HepG2 (cell line): Measurements from ENCODE around the gene SMTN. TPM values are rescaled to one million over a fixed set of nuclear protein-coding genes. Genes with fewer than 3 reads are reported as not detected.
A peak's percentile ranks its signal among the peaks of the same experiment; 100 is the strongest.

Source experiments
- ADNP ChIP-seq: sonication (generic); formaldehyde crosslinking; IDR thresholded peaks from 2 replicates; pipeline ENCODE4 v1.4.0; 2020; ENCODE audit warnings: missing genetic modification reagents
- BCL6 ChIP-seq: IDR thresholded peaks from 2 replicates; pipeline ENCODE4 v1.6.1; 2016; ENCODE audit warnings: missing genetic modification reagents, missing compliant biosample characterization
- ELF4 ChIP-seq: sonication (generic); formaldehyde crosslinking; IDR thresholded peaks from 2 replicates; pipeline ENCODE4 v1.5.0; 2020; ENCODE audit warnings: missing genetic modification reagents, mild to moderate bottlenecking, moderate library complexity, borderline replicate concordance
- ETS1 ChIP-seq: sonication (generic); formaldehyde crosslinking; IDR thresholded peaks from 2 replicates; pipeline ENCODE4 v1.4.0; 2020; ENCODE audit warnings: missing genetic modification reagents
- GABPA ChIP-seq, 2 experiments: IDR thresholded peaks; 2 replicates each; pipeline ENCODE4 v1.6.1; 2011 to 2016; ENCODE audit warnings: low read depth in 2 of 2, low read length in 1 of 2, missing biosample characterization in 1 of 2, missing genetic modification characterization in 1 of 2
- GABPB1 ChIP-seq: IDR thresholded peaks from 2 replicates; pipeline ENCODE4 v1.6.1; 2016; ENCODE audit warnings: mild to moderate bottlenecking, missing genetic modification reagents, moderate library complexity, missing compliant biosample characterization
- KDM5B ChIP-seq: sonication (generic); formaldehyde crosslinking; IDR thresholded peaks from 2 replicates; pipeline ENCODE4 v1.4.0; 2020; ENCODE audit warnings: missing genetic modification reagents, mild to moderate bottlenecking, borderline replicate concordance
- MAFF ChIP-seq: IDR thresholded peaks from 2 replicates; pipeline ENCODE4 v1.6.1; 2011; ENCODE audit warnings: low read depth, low read length, improper control_type of control experiment
- MAX ChIP-seq: IDR thresholded peaks from 2 replicates; pipeline ENCODE4 v1.6.1; 2012; ENCODE audit warnings: inconsistent platforms
- MEF2D ChIP-seq: sonication (generic); formaldehyde crosslinking; IDR thresholded peaks from 2 replicates; pipeline ENCODE4 v1.5.1; 2020; ENCODE audit warnings: mild to moderate bottlenecking, missing genetic modification reagents
- NR2F6 ChIP-seq, 2 experiments: IDR thresholded peaks; 2 replicates each; pipeline ENCODE4 v1.6.1; 2016; ENCODE audit warnings: antibody characterized with exemption in 1 of 2, mild to moderate bottlenecking in 1 of 2
- PHF21A ChIP-seq: sonication (generic); formaldehyde crosslinking; IDR thresholded peaks from 2 replicates; pipeline ENCODE4 v1.5.0; 2020; ENCODE audit warnings: mild to moderate bottlenecking, missing genetic modification reagents
- RCOR2 ChIP-seq: IDR thresholded peaks from 2 replicates; pipeline ENCODE4 v1.6.1; 2016; ENCODE audit warnings: missing biosample characterization, missing genetic modification reagents
- SNAPC2 ChIP-seq: sonication (generic); formaldehyde crosslinking; IDR thresholded peaks from 2 replicates; pipeline ENCODE4 v1.8.1; 2022; ENCODE audit warnings: mild to moderate bottlenecking, missing genetic modification reagents
- SOX13 ChIP-seq, 3 experiments: fragments of 450-650 bp in 1 of 3; sonication (generic) in 1 of 3; formaldehyde crosslinking in 1 of 3; IDR thresholded peaks in 2 of 3; conservative IDR thresholded peaks in 1 of 3; 2 replicates each; pipeline versions ENCODE4 v1.5.0 to v1.6.1; 2016 to 2020; ENCODE audit warnings: antibody characterized with exemption in 1 of 3, mild to moderate bottlenecking in 1 of 3, missing compliant biosample characterization in 1 of 3, missing genetic modification reagents in 1 of 3, moderate library complexity in 1 of 3
- TAF1 ChIP-seq: sonication (generic); formaldehyde crosslinking; IDR thresholded peaks from 2 replicates; pipeline ENCODE4 v1.4.0; 2020; ENCODE audit warnings: missing genetic modification reagents
- TARDBP ChIP-seq: sonication (generic); formaldehyde crosslinking; IDR thresholded peaks from 2 replicates; pipeline ENCODE4 v1.8.0; 2022; ENCODE audit warnings: mild to moderate bottlenecking, missing genetic modification reagents
- TEAD3 ChIP-seq: optimal IDR thresholded peaks from 2 replicates; pipeline ENCODE3; 2016; ENCODE audit warnings: borderline replicate concordance
- TFDP1 ChIP-seq: IDR thresholded peaks from 2 replicates; pipeline ENCODE4 v1.6.1; 2016; ENCODE audit warnings: missing compliant biosample characterization, missing genetic modification reagents, borderline replicate concordance
- ZBTB44 ChIP-seq: sonication (generic); formaldehyde crosslinking; IDR thresholded peaks from 2 replicates; pipeline ENCODE4 v1.4.0; 2020; ENCODE audit warnings: missing genetic modification reagents
- ZNF335 ChIP-seq: sonication (generic); formaldehyde crosslinking; IDR thresholded peaks from 2 replicates; pipeline ENCODE4 v1.4.0; 2020; ENCODE audit warnings: missing genetic modification reagents
- ZNF354B ChIP-seq: sonication (generic); formaldehyde crosslinking; IDR thresholded peaks from 2 replicates; pipeline ENCODE4 v1.8.0; 2022; ENCODE audit warnings: mild to moderate bottlenecking, missing genetic modification reagents
- ZNF713 ChIP-seq: sonication (generic); formaldehyde crosslinking; IDR thresholded peaks from 2 replicates; pipeline ENCODE4 v1.4.0; 2020; ENCODE audit warnings: mild to moderate bottlenecking, missing genetic modification reagents
- ZSCAN9 ChIP-seq: IDR thresholded peaks from 2 replicates; pipeline ENCODE4 v1.6.1; 2016; ENCODE audit warnings: borderline replicate concordance
- polyA plus RNA-seq, 8 experiments: library from polyadenylated mRNA; depleted of rRNA in 3 of 8; stranded (reverse) in 7 of 8; unstranded in 1 of 8; fragments of >200 nt; fragmentation: Illumina TruSeq in 4 of 8; extraction: Trizol in 4 of 8; gene quantifications; 2 replicates each; pipeline versions ENCODE4 v1.2.1 to v1.2.3, GENCODE V29; 2011 to 2016; ENCODE audit warnings: low read depth in 4 of 8, missing spikeins in 1 of 8, mixed read lengths in 1 of 8; ENCODE audit not compliant: insufficient read depth in 1 of 8
- total RNA-seq, 5 experiments: library from RNA; depleted of rRNA; stranded (reverse); fragments of >200 nt; fragmentation: Illumina TruSeq; extraction: Trizol; gene quantifications; 2 replicates each; pipeline ENCODE4 v1.2.3, GENCODE V29; 2016; ENCODE audit warnings: low read depth in 1 of 5

SMTN gene
- total and polyA plus RNA-seq, 2 of the 13 experiments (the other 11 are each of a cell fraction or from before 2014, with no cell fraction given): 14.7 to 26.1 TPM

- TF ChIP-seq PHF21A (CRISPR knock-in tag) (peak; percentile 81), ZNF335 (0 out of 2 replicates have a peak, but pooled peaks have one; percentile 71), BCL6 (peak; percentile 56; the same call in 1 of the 2 replicates), ZNF354B (CRISPR knock-in tag) (peak; percentile 43; the same call in 1 of the 2 replicates), ZBTB44 (CRISPR knock-in tag) (no peak), MEF2D (0 out of 2 replicates have a peak, but pooled peaks have one; percentile 34), SNAPC2 (CRISPR knock-in tag) (0 out of 2 replicates have a peak, but pooled peaks have one; percentile 48), TARDBP (CRISPR knock-in tag) (peak; percentile 93), RCOR2 (CRISPR knock-in tag) (0 out of 2 replicates have a peak, but pooled peaks have one; percentile 47), ETS1 (CRISPR knock-in tag) (no peak), MAX (peak; percentile 67), TEAD3 (CRISPR knock-in tag) (peak; percentile 68), KDM5B (CRISPR knock-in tag) (peak; percentile 76), MAFF (no peak), ADNP (CRISPR knock-in tag) (0 out of 2 replicates have a peak, but pooled peaks have one; percentile 25), NR2F6 (IDR thresholded peaks at IDR 0.05) (no peak), NR2F6 (CRISPR knock-in tag; IDR thresholded peaks at IDR 0.05) (peak; percentile 41; the same call in 1 of the 2 replicates), ELF4 (CRISPR knock-in tag) (no peak), ZSCAN9 (CRISPR knock-in tag) (peak; percentile 32; the same call in 1 of the 2 replicates), TFDP1 (CRISPR knock-in tag) (peak; percentile 68), GABPB1 (CRISPR knock-in tag) (no peak), SOX13 (IDR thresholded peaks at IDR 0.05) (no peak), SOX13 (CRISPR knock-in tag; conservative IDR thresholded peaks at IDR 0.05 in 1 of 2, IDR thresholded peaks at IDR 0.05 in 1 of 2) (peak in 1 of 2 experiments; percentile 66; a peak in 2 of 4 replicates), ZNF713 (CRISPR knock-in tag) (no peak), GABPA (IDR thresholded peaks at IDR 0.05; ENCODE audit: low read depth, low read length) (no peak), GABPA (CRISPR knock-in tag; IDR thresholded peaks at IDR 0.05; ENCODE audit: low read depth) (peak; percentile 44; the same call in 1 of the 2 replicates), TAF1 (CRISPR knock-in tag) (peak; percentile 33; the same call in 1 of the 2 replicates)
Observed at GRCh38 chr22:31079095-31079642, 1.9 kb upstream of the SMTN start (continued).
